ENCODE measurements around the gene TNFAIP8. TPM values are rescaled to one million over a fixed set of nuclear protein-coding genes. Genes with fewer than 3 reads are reported as not detected.

TNFAIP8 gene
- total and polyA plus RNA-seq, 2 experiments from 2014 or later, result 21.9 to 24.9 TPM

- Histone ChIP-seq H3K27me3 (no peaks in the 10 kb centered on the region), H3K4me3 (peak overlapping the region; percentile 56), H3K4me1 (ENCODE audit: low read depth) (peaks cover 42% of the 10 kb centered on the region), H3K9me3 (ENCODE audit: low read depth) (no peaks in the 10 kb centered on the region), H3K27ac (peak overlapping the region; percentile 34), H3K36me3 (no peaks in the 10 kb centered on the region)
- no peak for TF ChIP-seq CTCF (IDR thresholded peaks at IDR 0.05; ENCODE audit: low read depth, low read length)
- peak in 1 of 2 donors; percentile 33 for DNase-seq (ENCODE audit: low read depth in 1 of 2, low spot score in 1 of 2)
These were observed 881 bp downstream of the TNFAIP8 start for GRCh38 chr5:119356612-119357188.

GRCh38 chr5:119357270-119357669, 1.5 kb downstream of the TNFAIP8 start:
- no peak for TF ChIP-seq CTCF (IDR thresholded peaks at IDR 0.05; ENCODE audit: low read depth, low read length)
- Histone ChIP-seq H3K9me3 (ENCODE audit: low read depth) (no peaks in the 10 kb centered on the region), H3K36me3 (no peaks in the 10 kb centered on the region), H3K27me3 (no peaks in the 10 kb centered on the region), H3K4me1 (ENCODE audit: low read depth) (peaks cover 42% of the 10 kb centered on the region), H3K4me3 (peak overlapping the region; percentile 56), H3K27ac (no peak overlapping the region)
- DNase-seq (ENCODE audit: low read depth in 1 of 2, low spot score in 1 of 2), result no peak

DNA sequence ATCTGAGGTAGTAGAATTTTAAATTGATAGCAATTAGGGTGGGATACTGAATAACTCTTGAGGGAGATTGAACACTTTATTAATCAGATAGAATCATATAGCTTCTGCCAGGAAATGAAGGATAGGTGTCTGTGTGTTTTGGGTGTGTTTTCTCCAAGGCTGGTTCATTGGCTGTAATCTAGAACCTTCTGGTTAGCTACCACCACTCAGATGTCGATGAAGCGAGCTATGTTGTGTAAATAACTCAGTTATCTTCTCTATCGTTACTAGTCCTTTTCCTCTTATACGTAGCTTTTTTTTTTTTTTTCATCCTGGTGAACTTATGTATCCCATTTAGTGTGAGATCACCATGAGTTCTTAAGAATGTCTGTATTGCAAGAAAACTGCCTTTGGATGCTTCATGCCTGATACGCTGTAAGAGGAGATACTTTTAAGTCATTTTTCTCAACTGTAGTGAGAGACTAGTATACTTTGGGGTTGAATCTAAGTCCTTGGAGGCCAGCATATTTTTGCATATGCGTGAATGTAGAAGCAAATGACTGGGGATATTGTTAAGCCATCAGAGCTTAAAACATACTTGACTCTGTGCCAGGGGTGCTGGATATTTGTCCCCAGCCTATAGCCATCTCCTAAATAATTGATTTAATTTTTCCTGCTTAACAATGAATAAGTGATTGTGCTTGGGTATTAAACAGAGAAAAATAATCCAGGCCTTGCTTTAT, 2.1 kb downstream of the TNFAIP8 start:
- no peaks in the 10 kb centered on the region for H3K27me3 ChIP-seq
- no peak overlapping the region for H3K27ac ChIP-seq
- H3K4me1 ChIP-seq (ENCODE audit: low read depth), result peaks cover 42% of the 10 kb centered on the region

GRCh38 chr5:119358530-119358900, 2.7 kb downstream of the TNFAIP8 start:
- H3K4me1 ChIP-seq (ENCODE audit: low read depth), result peaks cover 42% of the 10 kb centered on the region
- H3K4me3 ChIP-seq, result no peak overlapping the region
- H3K27ac ChIP-seq, result no peak overlapping the region
- TF ChIP-seq CTCF (IDR thresholded peaks at IDR 0.05; ENCODE audit: low read depth, low read length), result no peak
- H3K36me3 ChIP-seq, result no peaks in the 10 kb centered on the region
- no peaks in the 10 kb centered on the region for H3K9me3 ChIP-seq (ENCODE audit: low read depth)
- H3K27me3 ChIP-seq, result no peaks in the 10 kb centered on the region
- no peak for DNase-seq (ENCODE audit: low read depth in 1 of 2, low spot score in 1 of 2)

More for the DNA sequence above, 2.1 kb downstream of the TNFAIP8 start:
- DNase-seq (ENCODE audit: low read depth in 1 of 2, low spot score in 1 of 2), result no peak
- H3K9me3 ChIP-seq (ENCODE audit: low read depth), result no peaks in the 10 kb centered on the region
- no peaks in the 10 kb centered on the region for H3K36me3 ChIP-seq
- TF ChIP-seq CTCF (IDR thresholded peaks at IDR 0.05; ENCODE audit: low read depth, low read length), result no peak
- peak overlapping the region; percentile 56 for H3K4me3 ChIP-seq

- TF ChIP-seq CTCF (IDR thresholded peaks at IDR 0.05; ENCODE audit: low read depth, low read length), result no peak
- H3K4me1 ChIP-seq (ENCODE audit: low read depth), result peaks cover 42% of the 10 kb centered on the region
These were observed 3.2 kb downstream of the TNFAIP8 start for GRCh38 chr5:119358901-119359603.

More at GRCh38 chr5:119358901-119359603, 3.2 kb downstream of the TNFAIP8 start:
- H3K27ac ChIP-seq, result peak overlapping the region; percentile 40
- H3K27me3 ChIP-seq, result no peaks in the 10 kb centered on the region
- no peak for DNase-seq (ENCODE audit: low read depth in 1 of 2, low spot score in 1 of 2)
- H3K9me3 ChIP-seq (ENCODE audit: low read depth), result no peaks in the 10 kb centered on the region
- no peaks in the 10 kb centered on the region for H3K36me3 ChIP-seq
- no peak overlapping the region for H3K4me3 ChIP-seq
